Measurements from ENCODE around the gene ADAMTS5.

DNA sequence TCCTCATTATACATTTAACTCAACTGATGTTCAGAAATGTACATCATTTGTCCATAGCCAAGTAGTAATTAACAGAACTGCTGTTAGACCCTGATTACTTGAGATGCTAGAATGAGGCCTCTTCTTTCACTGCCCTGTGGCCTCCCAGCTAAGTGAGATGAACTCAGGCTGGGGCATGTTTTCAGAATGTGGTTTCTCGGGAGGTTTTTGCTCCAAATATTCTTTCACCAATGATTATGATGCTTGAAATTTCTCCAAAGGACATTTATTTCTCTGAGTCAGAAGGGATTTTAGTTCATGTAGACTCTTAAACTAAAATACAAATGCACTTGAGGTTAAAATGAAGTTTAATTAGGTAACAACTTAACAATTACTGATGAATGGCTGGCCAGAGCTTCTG lies 34.6 kb upstream of the ADAMTS5 start:
- TF ChIP-seq, protein P1, sequence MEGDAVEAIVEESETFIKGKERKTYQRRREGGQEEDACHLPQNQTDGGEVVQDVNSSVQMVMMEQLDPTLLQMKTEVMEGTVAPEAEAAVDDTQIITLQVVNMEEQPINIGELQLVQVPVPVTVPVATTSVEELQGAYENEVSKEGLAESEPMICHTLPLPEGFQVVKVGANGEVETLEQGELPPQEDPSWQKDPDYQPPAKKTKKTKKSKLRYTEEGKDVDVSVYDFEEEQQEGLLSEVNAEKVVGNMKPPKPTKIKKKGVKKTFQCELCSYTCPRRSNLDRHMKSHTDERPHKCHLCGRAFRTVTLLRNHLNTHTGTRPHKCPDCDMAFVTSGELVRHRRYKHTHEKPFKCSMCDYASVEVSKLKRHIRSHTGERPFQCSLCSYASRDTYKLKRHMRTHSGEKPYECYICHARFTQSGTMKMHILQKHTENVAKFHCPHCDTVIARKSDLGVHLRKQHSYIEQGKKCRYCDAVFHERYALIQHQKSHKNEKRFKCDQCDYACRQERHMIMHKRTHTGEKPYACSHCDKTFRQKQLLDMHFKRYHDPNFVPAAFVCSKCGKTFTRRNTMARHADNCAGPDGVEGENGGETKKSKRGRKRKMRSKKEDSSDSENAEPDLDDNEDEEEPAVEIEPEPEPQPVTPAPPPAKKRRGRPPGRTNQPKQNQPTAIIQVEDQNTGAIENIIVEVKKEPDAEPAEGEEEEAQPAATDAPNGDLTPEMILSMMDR (IDR thresholded peaks at IDR 0.05), result no peak
- TF ChIP-seq POLR2A (IDR thresholded peaks at IDR 0.05), result no peak
